PFSK-1 (cell line): ENCODE measurements around the gene SLC6A17.

Source experiments
- FOXP2 ChIP-seq: optimal IDR thresholded peaks from 2 replicates; pipeline ENCODE3; 2011; ENCODE audit warnings: borderline replicate concordance, control low read depth, inconsistent platforms; ENCODE audit not compliant: insufficient read depth; ENCODE audit errors: extremely low read length, extremely low read depth
- POLR2AphosphoS5 ChIP-seq: IDR thresholded peaks from 2 replicates; pipeline ENCODE4 v1.6.1; 2012; ENCODE audit warnings: low read depth, mild to moderate bottlenecking, control low read depth, low read length, moderate library complexity
- REST ChIP-seq, 2 experiments: IDR thresholded peaks; 2 replicates each; pipeline versions ENCODE4 v1.6.1 to v1.8.0; 2011 to 2012; ENCODE audit warnings: low read depth in 2 of 2, low read length in 2 of 2, control low read depth in 1 of 2, inconsistent platforms in 1 of 2, mild to moderate bottlenecking in 1 of 2, moderate library complexity in 1 of 2; ENCODE audit not compliant: insufficient read depth in 1 of 2
- SIN3A ChIP-seq: IDR thresholded peaks from 2 replicates; pipeline ENCODE4 v1.6.1; 2012; ENCODE audit warnings: mild to moderate bottlenecking, low read length, moderate library complexity, borderline replicate concordance; ENCODE audit not compliant: insufficient read depth
- TAF1 ChIP-seq: IDR thresholded peaks from 2 replicates; pipeline ENCODE4 v1.6.1; 2012; ENCODE audit warnings: low read length, control low read depth, borderline replicate concordance; ENCODE audit not compliant: insufficient read depth

GRCh38 chr1:110114173-110114572 lies 36.1 kb upstream of the SLC6A17 start:
- no peak for TF ChIP-seq REST (IDR thresholded peaks at IDR 0.05; ENCODE audit: insufficient read depth in 1 of 2, low read depth in 2 of 2, low read length in 2 of 2)
- no peak for TF ChIP-seq POLR2AphosphoS5
- TF ChIP-seq TAF1: no peak
- TF ChIP-seq SIN3A: no peak
- no peak for TF ChIP-seq FOXP2
